NT2/D1 (cell line): ENCODE data around the gene STEEP1.

ENCODE experiments used
- DNase-seq: peaks from one replicate; pipeline ENCODE4 v3.0.0-alpha.2; 2011; ENCODE audit warnings: low read depth, low spot score
- H3K27me3 ChIP-seq: 2 replicates; pipeline ENCODE4 v1.6.0; 2011; ENCODE audit warnings: mild to moderate bottlenecking; ENCODE audit not compliant: insufficient read length, insufficient read depth
- H3K36me3 ChIP-seq: 2 replicates; pipeline ENCODE4 v1.6.1; 2011; ENCODE audit warnings: mild to moderate bottlenecking, low read length, mixed read lengths; ENCODE audit not compliant: insufficient read depth, insufficient read length
- H3K4me1 ChIP-seq: 2 replicates; pipeline ENCODE4 v1.5.1; 2011; ENCODE audit not compliant: insufficient read depth, insufficient read length
- H3K4me3 ChIP-seq: 2 replicates; pipeline ENCODE4 v1.5.1; 2011; ENCODE audit warnings: low read depth; ENCODE audit not compliant: insufficient read length
- H3K9ac ChIP-seq: 2 replicates; pipeline ENCODE4 v1.6.0; 2011; ENCODE audit warnings: low read depth; ENCODE audit not compliant: insufficient read length
- H3K9me3 ChIP-seq: 2 replicates; pipeline ENCODE4 v1.5.1; 2011; ENCODE audit warnings: mild to moderate bottlenecking, low read length; ENCODE audit not compliant: insufficient read depth
- SUZ12 ChIP-seq: IDR thresholded peaks from 2 replicates; pipeline ENCODE4 v1.6.1; 2011; ENCODE audit not compliant: insufficient read length, insufficient read depth; ENCODE audit errors: extremely low read depth
- YY1 ChIP-seq: IDR thresholded peaks from 2 replicates; pipeline ENCODE4 v1.6.1; 2011; ENCODE audit not compliant: insufficient read length, insufficient read depth
- ZNF274 ChIP-seq: IDR thresholded peaks from 2 replicates; pipeline ENCODE4 v1.6.1; 2011; ENCODE audit warnings: mild to moderate bottlenecking, low read depth, low read length

The STEEP1 gene

GRCh38 chrX:119565107-119565663 lies at the start of gene STEEP1:
STEEP1 (minus strand) TSS chrX:119565409; CDS start chrX:119565355, 54 bp downstream.
- H3K27me3 ChIP-seq: no peaks in the 10 kb centered on the region
- H3K36me3 ChIP-seq: peaks cover 19% of the 10 kb centered on the region
- TF ChIP-seq ZNF274 (no peak), SUZ12 (no peak), YY1 (no peak)
- peak within 1 kb of the TSS; percentile 92 for H3K9ac ChIP-seq
- DNase-seq: peak; percentile 89
- H3K9me3 ChIP-seq: no peaks in the 10 kb centered on the region
- H3K4me1 ChIP-seq: no peaks in the 10 kb centered on the region
- H3K4me3 ChIP-seq: peak within 1 kb of the TSS; percentile 86

- no peak overlapping the region for H3K4me3 ChIP-seq
- no peaks in the 10 kb centered on the region for H3K36me3 ChIP-seq
- DNase-seq: no peak
- no peak overlapping the region for H3K9ac ChIP-seq
- TF ChIP-seq ZNF274 (no peak), SUZ12 (no peak)
- no peaks in the 10 kb centered on the region for H3K27me3 ChIP-seq
- no peaks in the 10 kb centered on the region for H3K9me3 ChIP-seq
- H3K4me1 ChIP-seq: peaks cover 3% of the 10 kb centered on the region
These were observed 49.6 kb upstream of the STEEP1 start for GRCh38 chrX:119614776-119615175.

GRCh38 chrX:119607018-119607389 lies 41.8 kb upstream of the STEEP1 start:
- H3K36me3 ChIP-seq: peaks cover 18% of the 10 kb centered on the region
- no peaks in the 10 kb centered on the region for H3K9me3 ChIP-seq
- no peaks in the 10 kb centered on the region for H3K4me1 ChIP-seq
- no peak for DNase-seq
- H3K27me3 ChIP-seq: no peaks in the 10 kb centered on the region
- peak overlapping the region; percentile 100 for H3K9ac ChIP-seq
- H3K4me3 ChIP-seq: no peak overlapping the region
- TF ChIP-seq YY1: no peak
- no peak for TF ChIP-seq ZNF274
- no peak for TF ChIP-seq SUZ12

- Histone ChIP-seq H3K9me3 (no peaks in the 10 kb centered on the region), H3K27me3 (no peaks in the 10 kb centered on the region)
- DNase-seq: peak; percentile 93
These were observed 41.2 kb upstream of the STEEP1 start, which contains the start of gene NKRF for GRCh38 chrX:119606280-119607017. NKRF (minus strand) TSS chrX:119606424.

GRCh38 chrX:119605464-119606279 lies 40.5 kb upstream of the STEEP1 start:
- TF ChIP-seq YY1 (no peak), ZNF274 (no peak), SUZ12 (no peak)
- Histone ChIP-seq H3K9ac (peak overlapping the region; percentile 100), H3K9me3 (no peaks in the 10 kb centered on the region), H3K4me3 (peak overlapping the region; percentile 100), H3K36me3 (peaks cover 23% of the 10 kb centered on the region), H3K4me1 (no peaks in the 10 kb centered on the region), H3K27me3 (no peaks in the 10 kb centered on the region)
- DNase-seq: no peak

More at GRCh38 chrX:119606280-119607017, 41.2 kb upstream of the STEEP1 start, which contains the start of gene NKRF:
- TF ChIP-seq SUZ12: no peak
- no peak for TF ChIP-seq ZNF274
- no peak for TF ChIP-seq YY1
- peak within 1 kb of the TSS; percentile 100 for H3K9ac ChIP-seq
- H3K4me1 ChIP-seq: no peaks in the 10 kb centered on the region
- peak within 1 kb of the TSS; percentile 100 for H3K4me3 ChIP-seq
- H3K36me3 ChIP-seq: peaks cover 20% of the 10 kb centered on the region

- TF ChIP-seq SUZ12 (no peak), ZNF274 (no peak), YY1 (no peak)
- Histone ChIP-seq H3K9ac (peak overlapping the region; percentile 100), H3K9me3 (no peaks in the 10 kb centered on the region), H3K4me3 (peak overlapping the region; percentile 100), H3K4me1 (no peaks in the 10 kb centered on the region), H3K36me3 (peaks cover 26% of the 10 kb centered on the region), H3K27me3 (no peaks in the 10 kb centered on the region)
- no peak for DNase-seq
These were observed 39.7 kb upstream of the STEEP1 start for GRCh38 chrX:119604766-119605463.

GRCh38 chrX:119602701-119603255 lies 37.6 kb upstream of the STEEP1 start:
- TF ChIP-seq SUZ12 (no peak), YY1 (no peak), ZNF274 (no peak)
- Histone ChIP-seq H3K4me1 (no peaks in the 10 kb centered on the region), H3K36me3 (peaks cover 26% of the 10 kb centered on the region), H3K9ac (no peak overlapping the region), H3K27me3 (no peaks in the 10 kb centered on the region), H3K4me3 (no peak overlapping the region), H3K9me3 (no peaks in the 10 kb centered on the region)
- no peak for DNase-seq
